ENCODE measurements around the gene UVRAG.

DNA sequence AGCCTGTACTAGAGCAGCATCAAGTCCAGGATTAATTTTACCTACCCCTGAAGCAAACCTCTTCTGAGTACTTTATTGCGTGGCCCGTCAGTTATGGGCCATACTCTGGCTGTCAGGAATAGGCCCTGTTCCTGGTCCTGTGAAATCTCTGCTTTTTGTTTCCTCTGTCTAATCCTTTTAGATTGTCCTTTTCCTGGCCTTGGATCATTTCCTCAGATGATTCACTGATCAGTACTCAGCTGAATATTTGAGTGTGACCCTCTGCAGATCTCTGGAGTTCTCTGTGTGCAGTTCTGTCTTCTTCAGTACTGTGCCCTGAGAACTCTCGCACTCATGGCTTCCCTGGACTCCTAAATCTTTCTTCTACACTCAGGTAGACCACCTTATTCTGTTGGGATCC is 123.5 kb downstream of the UVRAG start:
- no peak for TF ChIP-seq POLR2A (IDR thresholded peaks at IDR 0.05; ENCODE audit: low read length)
- no peak for TF ChIP-seq GATA1 (IDR thresholded peaks at IDR 0.05; ENCODE audit: low read depth, low read length)
